Endothelial cell of umbilical vein (primary cell): ENCODE results near the gene ZNF507. TPM values are rescaled to one million over a fixed set of nuclear protein-coding genes. Genes with fewer than 3 reads are reported as not detected.

ENCODE experiments used
- BruUV-seq: library from RNA; stranded (reverse); fragments of 400-500 nt; replicated peaks from 2 replicates; lab custom pipeline; 2021; lab: Mats Ljungman, UMichigan
- CTCF ChIA-PET: fragments of 300-600, 350-600 bp; sonication (Branson Sonifier 250); formaldehyde crosslinking; loops from one replicate; lab custom pipeline; 2021; ENCODE audit warnings: antibody characterized with exemption, inconsistent platforms; lab: Charles Lee
- POLR2A ChIA-PET: fragments of 300-600, 350-600 bp; sonication (Branson Sonifier 250); formaldehyde crosslinking; loops from one replicate; lab custom pipeline; 2021; ENCODE audit warnings: antibody characterized with exemption, inconsistent platforms; lab: Charles Lee
- DNase-seq: peaks from one replicate; pipeline ENCODE4 v3.0.0-alpha.2; 2011; ENCODE audit warnings: low read depth, low spot score
- FAIRE-seq: peaks from 2 replicates; lab custom pipeline; 2011; peaks lifted over from hg19 to GRCh38; lab: Jason Lieb, UNC
- H2AFZ ChIP-seq: 2 replicates; pipeline ENCODE4 v1.6.0; 2012; ENCODE audit warnings: low read depth, low read length, control low read depth, inconsistent platforms
- H3K27ac ChIP-seq: 2 replicates; pipeline ENCODE4 v1.5.1; 2011; ENCODE audit warnings: low read depth, mild to moderate bottlenecking, control low read depth, low read length, moderate library complexity; ENCODE audit not compliant: insufficient read depth
- H3K27me3 ChIP-seq, 2 experiments: 2 replicates each; pipeline versions ENCODE4 v1.6.0 to v1.6.1; 2011; ENCODE audit warnings: low read length in 2 of 2, mixed read lengths in 1 of 2; ENCODE audit not compliant: control insufficient read depth in 2 of 2, insufficient read depth in 2 of 2
- H3K36me3 ChIP-seq, 2 experiments: 2 replicates in 1 of 2; 3 replicates in 1 of 2; pipeline ENCODE4 v1.5.1; 2011; ENCODE audit warnings: low read length in 2 of 2, mild to moderate bottlenecking in 1 of 2, moderate library complexity in 1 of 2; ENCODE audit not compliant: control insufficient read depth in 2 of 2, insufficient read depth in 2 of 2; ENCODE audit errors: extremely low read depth in 1 of 2
- H3K4me1 ChIP-seq: 3 replicates; pipeline ENCODE4 v1.5.1; 2011; ENCODE audit warnings: mild to moderate bottlenecking, low read length; ENCODE audit not compliant: control insufficient read depth, insufficient read depth; ENCODE audit errors: extremely low read depth
- H3K4me2 ChIP-seq: 2 replicates; pipeline ENCODE4 v1.6.1; 2011; ENCODE audit warnings: low read length, control low read depth, mixed read lengths; ENCODE audit not compliant: insufficient read depth
- H3K4me3 ChIP-seq, 3 experiments: fragments of 200-600 bp in 1 of 3; sonication (generic), shearing (Covaris generic) in 1 of 3; replicated peaks in 1 of 3; 2 replicates each; pipeline ENCODE4 v1.5.1; 2011 to 2016; ENCODE audit warnings: control low read depth in 3 of 3, low read length in 3 of 3, mild to moderate bottlenecking in 2 of 3, inconsistent platforms in 1 of 3, low read depth in 1 of 3, moderate library complexity in 1 of 3; ENCODE audit not compliant: insufficient read depth in 1 of 3
- H3K79me2 ChIP-seq: 2 replicates; pipeline ENCODE4 v1.6.0; 2012; ENCODE audit warnings: low read length, inconsistent platforms; ENCODE audit not compliant: control insufficient read depth, insufficient read depth
- H3K9ac ChIP-seq: replicated peaks from 2 replicates; pipeline ENCODE3; 2011; ENCODE audit warnings: low read length, control low read depth; ENCODE audit not compliant: insufficient read depth; ENCODE audit errors: extremely low read depth
- H3K9me1 ChIP-seq: replicated peaks from 3 replicates; pipeline ENCODE4 v1.6.0; 2011; ENCODE audit warnings: mild to moderate bottlenecking, low read length; ENCODE audit not compliant: control insufficient read depth, insufficient read depth; ENCODE audit errors: extremely low read depth
- H3K9me3 ChIP-seq: replicated peaks from 2 replicates; pipeline ENCODE4 v1.5.1; 2012; ENCODE audit warnings: low read length, inconsistent platforms; ENCODE audit not compliant: control insufficient read depth, insufficient read depth
- H4K20me1 ChIP-seq: replicated peaks from 2 replicates; pipeline ENCODE3; 2011; ENCODE audit warnings: mild to moderate bottlenecking, low read length; ENCODE audit not compliant: control insufficient read depth, insufficient read depth; ENCODE audit errors: extremely low read depth
- EZH2 ChIP-seq: IDR thresholded peaks from 2 replicates; pipeline ENCODE4 v1.6.1; 2012; ENCODE audit warnings: borderline replicate concordance, low read depth, mild to moderate bottlenecking, moderate library complexity, low read length, inconsistent platforms; ENCODE audit not compliant: severe bottlenecking
- FOS ChIP-seq: IDR thresholded peaks from 2 replicates; pipeline ENCODE4 v1.6.1; 2011; ENCODE audit warnings: mild to moderate bottlenecking, low read length, moderate library complexity, borderline replicate concordance; ENCODE audit not compliant: insufficient read depth
- GATA2 ChIP-seq: IDR thresholded peaks from 2 replicates; pipeline ENCODE4 v1.7.0; 2011; ENCODE audit warnings: low read depth, mild to moderate bottlenecking, moderate library complexity, mixed read lengths, low read length; ENCODE audit not compliant: insufficient read length, insufficient read depth
- JUN ChIP-seq: IDR thresholded peaks from 2 replicates; pipeline ENCODE4 v1.6.1; 2011; ENCODE audit warnings: borderline replicate concordance, low read depth; ENCODE audit not compliant: insufficient read length, insufficient read depth
- MYC ChIP-seq: IDR thresholded peaks from one replicate; pipeline ENCODE4 v1.6.1; 2011; ENCODE audit warnings: mild to moderate bottlenecking, low read depth, low read length
- POLR2A ChIP-seq: IDR thresholded peaks from 2 replicates; pipeline ENCODE4 v1.6.1; 2012; ENCODE audit warnings: low read depth, mild to moderate bottlenecking, control low read depth, low read length
- POLR2AphosphoS5 ChIP-seq: IDR thresholded peaks from 2 replicates; pipeline ENCODE4 v1.6.1; 2012; ENCODE audit warnings: low read depth, mild to moderate bottlenecking, control low read depth, low read length, moderate library complexity; ENCODE audit not compliant: insufficient read depth
- dilution Hi-C: fragments of 300-500 bp; cut with MboI; formaldehyde crosslinking; loops from one replicate; pipeline ENCODE4 v1.15.0; 2019; ENCODE audit warnings: low sequenced_read_pairs; ENCODE audit not compliant: extremely low pct_ligation_motif_present
- intact Hi-C: fragments of 100-400 bp; cut with micrococcal nuclease; formaldehyde crosslinking; loops from one replicate; pipeline ENCODE4 v1.10.0; 2022
- polyA plus RNA-seq, 4 experiments: library from polyadenylated mRNA; depleted of rRNA in 3 of 4; stranded (reverse) in 3 of 4; unstranded in 1 of 4; fragments of >200 nt; gene quantifications; 2 replicates each; pipeline versions ENCODE4 v1.2.1 to v1.2.3, GENCODE V29; 2011 to 2012; ENCODE audit warnings: missing spikeins in 1 of 4
- total RNA-seq: library from RNA; stranded (reverse); gene quantifications from 2 replicates; pipeline ENCODE4 v1.2.3, GENCODE V29; 2021
- TF ChIP-seq, protein P1 (sequence below): IDR thresholded peaks from 2 replicates; pipeline ENCODE4 v1.6.1; 2011; ENCODE audit not compliant: insufficient read depth, insufficient read length
- TF ChIP-seq, protein P2 (sequence below), 2 donors: IDR thresholded peaks; 1 replicate in 1 of 2; 2 replicates in 1 of 2; pipeline ENCODE4 v1.5.1; 2011; ENCODE audit warnings: low read length in 2 of 2, mild to moderate bottlenecking in 2 of 2, moderate library complexity in 2 of 2, control low read depth in 1 of 2, inconsistent platforms in 1 of 2, low read depth in 1 of 2; ENCODE audit not compliant: insufficient read depth in 1 of 2; ENCODE audit errors: extremely low read depth in 1 of 2

The ZNF507 gene
- total and polyA plus RNA-seq, 2 donors (not counting 3 experiments of a cell fraction or from before 2014, with no cell fraction given): 6.8 to 23.0 TPM

DNA sequence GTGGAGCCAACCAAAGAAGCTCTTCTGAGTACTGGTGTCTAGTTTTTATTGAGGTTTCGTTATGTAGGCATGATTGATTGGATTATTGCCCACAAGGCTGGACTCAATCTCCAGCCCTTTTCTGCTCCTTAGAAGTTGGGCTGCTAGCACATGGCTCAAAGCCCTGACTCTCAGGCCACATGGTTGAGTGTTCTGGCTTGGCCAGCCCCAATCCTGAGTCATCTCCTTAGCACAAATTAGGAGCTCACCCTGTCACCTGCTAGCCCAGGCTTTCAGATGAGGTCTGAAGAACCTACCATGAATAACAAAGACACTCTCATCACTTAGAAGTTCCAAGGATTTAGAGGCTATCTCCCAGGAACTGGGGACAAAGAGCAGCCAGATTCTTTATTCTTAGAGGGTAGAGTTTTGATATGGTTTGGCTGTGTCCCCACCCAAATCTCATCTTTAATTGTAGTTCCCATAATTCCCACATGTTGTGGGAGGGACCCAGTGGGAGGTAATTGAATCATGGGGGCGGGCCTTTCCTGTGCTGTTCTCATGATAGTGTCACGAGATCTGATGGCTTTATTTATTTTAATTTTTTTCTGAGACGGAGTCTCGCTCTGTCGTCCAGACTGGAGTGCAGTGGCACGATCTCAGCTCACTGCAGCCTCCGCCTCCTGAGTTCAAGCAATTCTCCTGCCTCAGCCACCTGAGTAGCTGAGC lies 71.5 kb downstream of the ZNF507 start:
- Histone ChIP-seq H3K27me3 (no peaks in the 10 kb centered on the region), H4K20me1 (no peaks in the 10 kb centered on the region), H3K4me1 (peaks cover 6% of the 10 kb centered on the region), H3K9me1 (no peaks in the 10 kb centered on the region), H3K9me3 (no peaks in the 10 kb centered on the region), H3K36me3 (peaks cover 3 to 7% of the 10 kb centered on the region in 2 experiments), H3K27ac (no peak overlapping the region), H3K4me2 (no peak overlapping the region), H3K9ac (no peak overlapping the region), H3K4me3 (no peak overlapping the region), H2AFZ (no peak overlapping the region), H3K79me2 (peaks cover 2% of the 10 kb centered on the region)
- TF ChIP-seq, protein P1, sequence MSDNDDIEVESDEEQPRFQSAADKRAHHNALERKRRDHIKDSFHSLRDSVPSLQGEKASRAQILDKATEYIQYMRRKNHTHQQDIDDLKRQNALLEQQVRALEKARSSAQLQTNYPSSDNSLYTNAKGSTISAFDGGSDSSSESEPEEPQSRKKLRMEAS: no peak
- no peak for TF ChIP-seq JUN
- TF ChIP-seq POLR2AphosphoS5: no peak
- no peak for TF ChIP-seq POLR2A
- TF ChIP-seq MYC: no peak
- TF ChIP-seq FOS: no peak
- TF ChIP-seq EZH2: no peak
- dilution Hi-C loops (no loop called here), intact Hi-C loops (no loop called here)
- DNase-seq: no peak
- ChIA-PET POLR2A (no interaction called here), CTCF (interaction anchor here (1.7 kb wide), 1 partner anchor 11 kb away, joined by 6 read pairs; the partner anchor contains the start of gene DPY19L3)
- FAIRE-seq: no peak
- BruUV-seq: no TSS peak

DNA sequence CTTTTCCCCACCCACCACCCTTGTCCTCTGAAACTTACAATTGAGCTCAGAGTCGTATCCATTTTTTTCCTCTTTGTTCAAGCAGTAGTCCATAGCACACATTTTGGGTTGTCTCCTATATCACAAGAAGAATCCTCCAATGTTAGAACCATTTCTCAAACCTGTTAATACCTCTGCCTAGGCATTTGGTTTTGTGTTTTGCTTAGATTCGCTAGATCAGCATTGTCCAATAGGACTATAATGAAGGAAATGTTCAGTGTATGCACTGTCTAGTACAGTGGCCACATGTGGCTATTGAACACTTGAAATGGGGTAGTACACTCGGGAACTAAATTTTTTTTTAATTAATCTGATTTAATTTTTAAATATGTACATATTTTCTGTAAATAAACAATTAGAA lies 72.7 kb downstream of the ZNF507 start:
- CTCF ChIA-PET: interaction anchor here (1.7 kb wide), 1 partner anchor 12 kb away, joined by 6 read pairs; the partner anchor contains the start of gene DPY19L3
- Histone ChIP-seq H2AFZ (no peak overlapping the region), H3K36me3 (peaks cover 3 to 6% of the 10 kb centered on the region in 2 experiments), H3K27ac (no peak overlapping the region), H3K79me2 (peaks cover 2% of the 10 kb centered on the region), H3K4me3 (no peak overlapping the region), H3K4me1 (peaks cover 13% of the 10 kb centered on the region), H3K9me3 (no peaks in the 10 kb centered on the region), H4K20me1 (no peaks in the 10 kb centered on the region), H3K27me3 (no peaks in the 10 kb centered on the region), H3K9me1 (no peaks in the 10 kb centered on the region), H3K9ac (no peak overlapping the region), H3K4me2 (no peak overlapping the region)
- FAIRE-seq: no peak
- BruUV-seq: no TSS peak
- POLR2A ChIA-PET: no interaction called here
- intact Hi-C loops (no loop called here), dilution Hi-C loops (no loop called here)
- TF ChIP-seq, protein P2, sequence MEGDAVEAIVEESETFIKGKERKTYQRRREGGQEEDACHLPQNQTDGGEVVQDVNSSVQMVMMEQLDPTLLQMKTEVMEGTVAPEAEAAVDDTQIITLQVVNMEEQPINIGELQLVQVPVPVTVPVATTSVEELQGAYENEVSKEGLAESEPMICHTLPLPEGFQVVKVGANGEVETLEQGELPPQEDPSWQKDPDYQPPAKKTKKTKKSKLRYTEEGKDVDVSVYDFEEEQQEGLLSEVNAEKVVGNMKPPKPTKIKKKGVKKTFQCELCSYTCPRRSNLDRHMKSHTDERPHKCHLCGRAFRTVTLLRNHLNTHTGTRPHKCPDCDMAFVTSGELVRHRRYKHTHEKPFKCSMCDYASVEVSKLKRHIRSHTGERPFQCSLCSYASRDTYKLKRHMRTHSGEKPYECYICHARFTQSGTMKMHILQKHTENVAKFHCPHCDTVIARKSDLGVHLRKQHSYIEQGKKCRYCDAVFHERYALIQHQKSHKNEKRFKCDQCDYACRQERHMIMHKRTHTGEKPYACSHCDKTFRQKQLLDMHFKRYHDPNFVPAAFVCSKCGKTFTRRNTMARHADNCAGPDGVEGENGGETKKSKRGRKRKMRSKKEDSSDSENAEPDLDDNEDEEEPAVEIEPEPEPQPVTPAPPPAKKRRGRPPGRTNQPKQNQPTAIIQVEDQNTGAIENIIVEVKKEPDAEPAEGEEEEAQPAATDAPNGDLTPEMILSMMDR (IDR thresholded peaks at IDR 0.05; ENCODE audit: extremely low read depth in 1 of 2, insufficient read depth in 1 of 2, low read depth in 1 of 2, low read length in 2 of 2): no peak
- no peak for TF ChIP-seq EZH2
- TF ChIP-seq JUN: no peak
- no peak for TF ChIP-seq MYC
- no peak for TF ChIP-seq FOS
- TF ChIP-seq POLR2A: no peak
- TF ChIP-seq GATA2: no peak
- TF ChIP-seq, protein P1: no peak
- TF ChIP-seq POLR2AphosphoS5: no peak
- no peak for DNase-seq
